Right lobe of liver (tissue), 4 donors: ENCODE data around the gene ENTREP1.

Experiments
- CTCF ChIP-seq, 4 donors: fragments of 200-600 bp in 3 of 4; fragments of 450-650 bp in 1 of 4; IDR thresholded peaks; one replicate each; pipeline versions ENCODE4 v1.5.1 to v1.8.0; 2016 to 2022; ENCODE audit warnings: antibody characterized with exemption in 4 of 4, mild to moderate bottlenecking in 2 of 4
- POLR2A ChIP-seq: fragments of 450-650 bp; IDR thresholded peaks from one replicate; pipeline ENCODE4 v1.6.1; 2017; ENCODE audit warnings: antibody characterized with exemption, mild to moderate bottlenecking
- donor health status: DM: no; HTN: no; CAD: no.
- donor health status: DM: no; HTN: no; CAD: no.
- donor health status: DM: no; HTN: yes; CAD: no.

DNA sequence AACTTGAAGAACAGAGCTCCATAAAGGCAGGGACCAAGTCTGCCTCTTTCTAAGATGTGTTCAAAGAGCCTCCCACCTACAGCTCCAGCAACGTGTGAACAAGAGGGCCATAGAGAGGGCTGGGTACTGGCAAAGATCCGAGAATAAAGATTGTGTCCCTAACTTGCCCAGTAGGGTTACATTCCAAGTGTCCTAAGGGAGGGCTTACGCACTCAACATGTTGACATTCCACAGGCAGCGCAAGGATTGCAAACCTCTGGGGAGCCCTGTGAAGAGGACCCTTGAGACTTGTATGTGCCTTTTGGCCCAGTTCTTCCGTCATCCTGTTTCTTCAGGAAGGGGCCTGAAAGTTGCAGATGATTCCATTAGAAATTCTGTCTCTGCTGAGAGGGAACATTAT is 48.2 kb upstream of the ENTREP1 start:
- TF ChIP-seq CTCF (IDR thresholded peaks at IDR 0.05) (no peak), POLR2A (no peak)
